SW480 (cell line): ENCODE measurements around the gene GABRA5.
"Not testable (repeated sequence)": the region's sequence is repeated elsewhere in the genome, so short reads cannot be mapped to it uniquely, and the experiment has no call there.

Experiments
- DNase-seq: peaks from one replicate; pipeline ENCODE4 v3.0.0-alpha.2; 2016; ENCODE audit warnings: low spot score

Gene GABRA5

DNA sequence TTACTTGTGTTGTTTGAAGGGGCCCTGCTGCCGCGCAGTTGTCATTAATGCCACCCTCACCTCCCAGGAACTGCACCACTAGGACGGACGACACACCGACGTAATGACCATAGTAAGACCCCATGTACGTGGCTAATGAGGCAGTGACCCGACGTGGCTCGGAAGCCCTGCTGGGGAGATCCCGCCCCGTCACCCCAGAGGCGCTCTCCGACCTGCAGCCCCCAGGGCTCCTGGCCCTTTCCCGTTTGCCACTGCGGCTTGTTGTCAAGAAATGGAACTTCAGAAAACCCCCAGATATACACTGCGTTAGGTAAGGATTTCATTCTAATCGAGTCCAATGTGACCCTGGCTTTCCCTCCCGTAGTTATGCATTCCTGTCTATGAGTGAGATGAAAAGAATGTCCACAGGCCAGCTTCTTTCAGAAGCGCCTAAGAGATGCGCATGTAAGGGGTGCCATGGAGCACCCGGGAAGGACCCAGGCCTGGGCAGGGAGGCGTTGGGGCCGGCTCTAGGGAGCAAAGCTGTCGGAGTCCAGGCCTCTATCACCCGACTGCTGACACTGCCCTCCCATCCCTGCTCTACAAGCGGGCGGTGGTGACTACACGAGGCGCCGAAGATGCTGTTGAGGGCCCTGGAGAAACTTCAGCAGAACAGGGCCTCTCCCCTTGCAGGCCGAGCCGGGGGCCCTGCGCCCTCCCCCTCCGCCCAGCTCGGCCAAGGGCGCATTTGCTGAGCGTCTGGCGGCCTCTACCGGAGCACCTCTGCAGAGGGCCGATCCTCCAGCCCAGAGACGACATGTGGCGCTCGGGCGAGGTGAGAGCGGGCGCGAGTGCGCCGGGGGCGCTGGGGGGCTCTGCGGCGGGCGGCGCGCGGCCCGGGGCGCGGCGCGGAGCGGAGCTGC is at the start of gene GABRA5:
TSS of gene GABRA5 (plus strand) at position 765 of the 902 bp plus-strand sequence. CDS start 2,187 bp downstream, outside the sequence.
- DNase-seq, result no peak

DNA sequence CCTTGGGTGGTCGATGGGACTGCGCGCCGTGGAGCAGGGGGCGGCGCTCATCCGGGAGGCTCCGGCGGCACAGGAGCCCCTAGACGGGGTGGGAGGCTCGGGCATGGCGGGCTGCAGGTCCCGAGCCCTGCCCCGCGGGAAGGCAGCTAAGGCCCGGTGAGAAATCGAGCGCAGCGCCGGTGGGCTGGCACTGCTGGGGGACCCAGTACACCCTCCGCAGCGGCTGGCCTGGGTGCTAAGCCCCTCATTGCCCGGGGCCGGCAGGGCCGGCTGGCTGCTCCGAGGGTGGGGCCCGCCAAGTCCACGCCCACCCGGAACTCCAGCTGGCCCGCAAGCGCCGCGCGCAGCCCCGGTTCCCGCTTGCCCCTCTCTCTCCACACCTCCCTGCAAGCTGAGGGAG is 35.7 kb upstream of the GABRA5 start:
- DNase-seq, result not testable (repeated sequence)

DNA sequence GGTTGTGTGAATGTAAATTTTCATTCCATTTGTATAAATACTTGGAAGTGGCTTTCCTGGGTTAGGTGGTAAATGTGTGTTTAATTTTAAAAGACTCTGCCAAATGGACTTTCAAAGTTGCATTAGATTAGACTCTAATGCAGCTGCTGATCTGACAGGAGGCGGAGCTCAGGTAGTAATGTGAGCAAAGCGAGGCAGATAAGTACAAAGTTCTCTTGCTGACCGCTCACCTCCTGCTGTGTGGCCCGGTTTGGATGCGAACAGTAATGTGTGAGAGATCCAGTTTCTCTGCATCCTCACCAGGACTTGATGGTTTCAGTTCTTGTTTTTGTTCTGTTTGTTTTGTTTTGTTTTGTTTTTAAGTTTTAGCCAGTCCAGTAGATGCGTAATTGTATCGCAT is 34.9 kb upstream of the GABRA5 start:
- DNase-seq, result no peak

DNA sequence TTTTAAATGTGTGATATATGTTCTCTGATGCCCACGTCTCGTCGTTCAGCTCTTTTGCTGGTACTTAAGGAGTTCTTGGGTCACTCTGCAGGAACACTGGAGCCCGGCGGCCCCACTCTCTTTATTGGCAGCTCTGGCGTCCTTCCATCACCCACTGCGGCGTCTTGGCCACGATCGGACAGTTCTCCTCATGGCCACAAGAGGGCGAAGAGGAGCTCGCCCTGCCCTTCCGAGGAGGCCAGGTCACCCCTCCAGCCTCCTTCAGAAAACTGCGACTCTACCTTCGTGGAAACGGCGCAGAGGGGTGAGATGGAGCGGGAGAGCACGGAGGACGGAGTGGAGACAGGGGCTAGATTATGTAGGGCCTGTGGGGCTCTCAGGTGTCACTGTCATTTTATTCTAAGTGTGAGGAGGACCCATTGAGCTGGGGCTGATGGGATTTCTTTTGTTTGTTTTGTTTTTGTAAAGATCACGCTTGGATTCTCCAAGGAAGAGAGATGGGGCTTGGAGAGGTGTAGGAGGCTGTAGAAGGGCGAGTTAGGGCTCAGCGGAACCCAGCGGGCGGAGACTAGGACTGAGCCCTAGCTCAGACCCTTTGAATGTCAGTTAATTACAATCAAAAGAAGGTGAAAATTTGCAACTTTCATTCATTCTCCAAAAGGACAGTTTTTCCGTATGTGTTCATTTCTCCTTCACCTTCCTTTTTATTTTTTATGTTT is 28.0 kb upstream of the GABRA5 start:
- no peak for DNase-seq

DNA sequence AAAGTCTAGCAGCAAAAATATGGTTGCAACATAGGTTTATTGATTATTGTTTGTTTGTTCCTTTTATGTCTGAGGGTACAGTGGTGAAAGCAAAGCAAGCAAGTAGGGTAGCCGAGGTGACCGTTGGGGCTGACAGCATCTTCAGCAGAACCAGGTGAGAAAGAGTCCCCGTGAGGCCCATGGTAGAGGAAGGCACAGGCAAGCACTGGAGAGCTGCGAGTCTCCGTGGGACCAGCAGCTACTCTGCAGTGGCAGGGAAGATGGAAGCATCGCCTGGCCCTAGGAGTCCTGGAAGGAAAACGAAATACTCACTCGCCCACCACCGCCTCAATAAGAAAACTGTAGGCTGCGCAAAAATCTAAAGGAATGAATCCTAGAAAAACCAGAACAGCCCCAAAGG is 25.3 kb upstream of the GABRA5 start:
- DNase-seq, result no peak

DNA sequence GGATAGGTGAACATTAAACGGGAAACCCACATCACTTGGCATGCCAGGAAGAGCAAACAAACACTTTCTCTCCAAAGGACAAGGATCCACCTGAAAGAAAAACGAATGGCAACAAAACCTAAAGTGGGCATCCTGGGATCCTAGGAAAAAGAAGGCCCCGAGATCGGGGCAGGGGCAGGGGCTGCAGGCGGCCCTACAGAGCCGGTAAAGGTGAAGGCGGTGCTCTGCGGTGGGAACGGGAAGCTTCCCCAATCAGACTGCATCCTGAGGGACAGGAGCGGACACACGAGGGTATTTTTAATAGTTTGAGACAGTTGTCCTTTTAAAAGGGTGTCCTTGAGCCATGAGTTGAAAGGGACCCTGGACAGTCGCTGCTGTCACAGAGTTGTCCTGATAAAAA is 24.9 kb upstream of the GABRA5 start:
- no peak for DNase-seq

DNA sequence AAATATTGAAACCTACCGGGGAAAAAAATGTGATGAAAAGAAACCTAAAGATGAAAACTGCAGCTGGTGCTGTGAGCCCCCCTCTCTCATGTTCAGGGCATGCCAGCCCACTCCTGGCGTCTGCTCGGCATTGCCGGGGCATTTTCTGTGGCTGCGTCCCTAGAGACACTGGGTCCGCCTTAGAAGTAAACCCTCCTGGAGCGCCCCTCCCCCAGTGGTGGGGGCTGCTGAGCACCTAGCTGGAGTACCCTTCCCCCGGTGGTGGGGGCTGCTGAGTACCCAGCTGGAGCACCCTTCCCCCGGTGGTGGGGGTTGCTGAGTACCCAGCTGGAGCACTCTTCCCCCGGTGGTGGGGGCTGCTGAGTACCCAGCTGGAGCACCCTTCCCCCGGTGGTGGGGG is 24.5 kb upstream of the GABRA5 start:
- DNase-seq, result no peak

DNA sequence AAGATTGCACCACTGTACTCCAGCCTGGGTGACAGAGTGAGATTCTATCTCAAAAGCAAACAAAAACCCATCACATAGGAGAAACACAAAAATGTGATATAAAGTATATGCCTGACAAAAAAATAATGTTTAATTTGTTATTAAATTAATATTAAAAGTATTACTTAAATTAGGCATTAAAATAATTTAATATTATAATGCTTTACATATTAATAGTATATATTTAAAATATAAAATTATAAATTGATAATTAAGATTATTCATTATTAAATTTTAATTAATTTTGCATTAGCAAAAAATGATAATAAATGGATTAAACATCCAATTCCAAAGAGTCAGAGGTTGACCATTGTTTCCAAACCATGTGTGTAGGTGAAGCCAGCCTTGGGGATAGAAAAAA is 22.0 kb upstream of the GABRA5 start:
- no peak for DNase-seq

DNA sequence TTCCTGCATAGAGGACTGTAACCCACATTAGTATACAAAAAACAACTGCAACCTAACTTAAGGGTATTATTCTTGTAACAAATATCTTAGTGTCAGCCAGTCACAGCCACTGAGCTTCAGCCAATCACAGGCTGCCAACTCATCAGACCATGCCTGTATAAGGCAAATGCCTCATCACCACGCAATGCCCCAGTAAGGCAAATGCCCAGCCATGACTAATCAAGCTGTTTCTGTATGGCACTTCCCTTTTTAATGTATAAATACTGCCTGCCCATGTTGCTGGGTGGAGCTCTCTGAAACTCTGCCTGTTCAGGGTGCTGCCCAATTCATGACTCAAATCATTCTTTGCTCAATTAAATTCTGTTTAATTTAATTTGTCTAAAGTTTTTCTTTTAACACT is 18.4 kb upstream of the GABRA5 start:
- DNase-seq, result peak; percentile 7

DNA sequence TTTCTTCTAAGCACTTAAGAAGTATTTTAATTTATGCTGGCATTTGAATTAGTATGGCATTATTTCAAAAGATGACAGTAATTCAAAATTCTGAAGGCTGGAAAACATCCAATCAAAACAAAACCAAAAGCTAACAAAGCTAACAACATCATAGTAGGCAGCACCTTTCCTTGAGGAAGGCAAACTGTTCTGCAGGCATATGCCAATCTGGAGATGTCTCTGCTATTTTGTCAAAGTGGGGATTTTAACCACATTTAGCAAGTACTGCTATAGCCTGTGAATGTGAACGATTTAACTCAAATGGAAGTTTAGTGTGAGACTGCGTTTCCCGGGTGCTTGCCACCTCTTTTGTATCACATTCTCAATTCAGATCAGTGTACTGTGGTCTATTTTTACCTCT is 16.7 kb upstream of the GABRA5 start:
- DNase-seq, result no peak

DNA sequence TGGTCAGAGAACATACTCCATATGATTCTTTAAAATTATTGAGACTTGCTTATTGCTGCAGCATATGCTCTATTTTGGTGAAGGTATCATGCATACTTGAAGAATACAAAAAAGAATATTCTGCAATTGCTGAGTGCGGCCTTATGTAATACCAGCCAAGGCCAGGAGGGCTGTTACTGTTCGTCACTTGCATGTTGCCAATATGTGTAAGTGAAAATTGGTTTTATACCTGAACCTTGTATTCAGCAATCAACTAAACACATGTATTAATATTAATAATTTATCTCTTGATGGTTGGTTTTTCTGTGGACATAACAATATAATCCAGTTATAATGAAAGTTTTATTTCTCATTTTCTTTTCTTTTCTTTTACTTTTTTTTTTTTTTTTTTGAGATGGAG is 13.9 kb upstream of the GABRA5 start:
- DNase-seq, result no peak

DNA sequence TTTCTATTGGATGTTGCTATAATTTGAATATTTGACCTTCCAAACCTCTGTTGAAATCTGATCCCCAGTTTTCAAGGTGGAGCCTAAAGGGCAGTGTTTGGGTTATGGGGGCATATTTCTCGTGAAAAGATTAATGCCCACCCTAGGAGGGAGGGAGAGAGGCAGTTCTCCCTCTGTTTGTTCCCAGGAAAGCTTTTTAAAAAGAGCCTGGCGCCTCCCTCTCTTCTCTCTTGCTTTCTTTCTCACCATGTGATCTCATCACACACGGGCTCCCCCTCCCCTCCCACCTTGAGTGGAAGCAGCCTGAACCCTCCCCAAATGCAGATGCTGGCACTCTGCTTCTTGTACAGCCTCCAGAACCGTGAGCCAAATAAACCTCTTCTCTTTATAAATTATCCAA is 12.4 kb upstream of the GABRA5 start:
- no peak for DNase-seq

DNA sequence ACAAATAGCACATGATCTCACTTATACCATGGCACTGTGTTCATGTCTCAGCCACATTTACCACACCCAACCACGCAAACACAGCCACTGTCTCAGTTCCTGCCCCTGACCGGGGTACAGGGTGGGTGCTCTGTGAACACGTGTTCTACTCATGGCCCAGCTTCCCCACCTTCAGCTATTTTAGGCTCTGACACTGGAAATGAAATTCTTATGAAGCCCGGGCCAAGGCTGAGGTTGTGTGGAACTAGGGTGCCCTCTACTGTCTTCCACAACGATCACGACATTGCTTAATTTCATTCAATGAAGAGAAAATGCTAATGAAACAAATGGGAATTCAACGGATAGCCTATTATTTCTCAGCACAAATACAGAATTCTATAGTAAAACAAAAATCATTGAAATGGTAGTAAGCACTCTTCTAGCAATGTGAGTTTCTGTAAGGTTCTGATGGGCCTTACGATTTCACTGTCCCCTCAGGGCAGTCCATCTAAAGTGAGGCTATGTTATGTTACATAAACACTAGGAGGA is 2.1 kb upstream of the GABRA5 start:
- DNase-seq, result peak; percentile 48

DNA sequence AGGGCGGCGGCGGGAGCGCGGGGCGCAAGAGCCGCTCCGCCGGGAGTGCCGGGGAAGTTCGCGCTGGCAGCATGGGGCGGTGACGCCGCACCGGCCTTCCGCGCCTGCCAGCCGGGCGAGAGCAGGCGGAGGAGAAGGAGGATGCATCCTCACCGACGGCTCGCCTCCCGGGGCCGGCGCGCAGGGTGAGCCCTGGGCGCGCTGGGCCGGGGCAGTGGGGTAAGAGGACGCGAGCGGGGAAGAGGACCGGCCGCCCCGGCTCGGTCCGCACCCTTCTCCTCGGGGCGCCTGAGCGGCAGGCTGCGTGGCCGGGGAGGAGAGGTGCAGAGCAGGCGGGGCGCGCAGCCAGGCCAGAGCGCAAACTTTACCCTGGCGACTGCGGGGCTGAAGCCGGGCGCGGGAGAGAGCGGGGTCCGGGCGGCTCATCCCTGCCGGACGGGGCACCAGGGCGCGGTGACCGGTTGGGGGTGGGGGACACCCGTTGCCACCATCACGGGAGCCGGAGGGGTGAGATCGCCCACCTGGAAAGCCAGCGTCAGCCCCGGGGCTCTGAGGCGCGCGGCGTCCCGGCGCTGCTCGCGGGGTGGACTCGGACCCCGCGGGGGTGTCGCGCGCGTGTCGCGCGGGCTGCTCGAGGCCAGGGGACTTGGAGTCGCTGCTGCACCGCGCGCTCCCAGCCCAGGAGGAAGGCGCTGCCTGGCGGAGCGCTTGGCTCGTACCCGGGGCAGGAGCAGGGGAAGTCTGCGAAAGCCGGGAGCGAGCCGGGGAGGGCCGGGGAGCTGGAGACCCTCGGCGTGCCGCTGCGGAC is 542 bp downstream of the GABRA5 start:
- no peak for DNase-seq

DNA sequence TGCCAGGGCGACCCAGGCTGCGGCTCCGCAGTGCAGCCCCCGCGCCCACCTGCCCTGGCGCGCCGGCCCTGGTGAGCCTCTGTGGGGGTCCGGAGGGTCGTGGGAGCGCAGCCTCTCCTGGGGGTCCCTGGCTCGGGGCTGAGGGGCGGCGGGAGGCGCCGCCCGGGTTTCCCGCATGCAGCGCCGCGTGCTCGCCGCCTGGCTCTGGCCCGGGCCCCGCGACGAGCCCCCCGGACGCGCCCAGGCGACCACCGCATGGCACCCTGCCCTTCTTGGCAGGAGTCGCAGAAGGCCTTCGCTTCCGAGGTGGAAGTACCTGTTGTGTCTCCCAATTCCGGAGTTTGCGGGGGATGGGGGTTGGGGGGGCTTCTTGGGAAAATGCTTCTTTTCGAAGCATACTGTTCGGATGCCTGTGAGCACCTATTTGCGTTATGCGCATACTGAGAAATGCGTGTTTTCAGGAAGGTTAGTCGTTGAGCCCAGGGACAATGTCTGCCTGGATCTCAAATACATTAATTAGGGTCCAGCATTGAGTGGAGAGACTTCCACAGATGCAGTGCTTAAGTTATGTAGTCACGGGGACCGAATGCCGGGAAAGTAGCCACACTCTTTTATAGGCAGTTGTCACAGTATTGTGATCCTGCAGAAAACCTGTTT is 1.3 kb downstream of the GABRA5 start:
- DNase-seq, result no peak

DNA sequence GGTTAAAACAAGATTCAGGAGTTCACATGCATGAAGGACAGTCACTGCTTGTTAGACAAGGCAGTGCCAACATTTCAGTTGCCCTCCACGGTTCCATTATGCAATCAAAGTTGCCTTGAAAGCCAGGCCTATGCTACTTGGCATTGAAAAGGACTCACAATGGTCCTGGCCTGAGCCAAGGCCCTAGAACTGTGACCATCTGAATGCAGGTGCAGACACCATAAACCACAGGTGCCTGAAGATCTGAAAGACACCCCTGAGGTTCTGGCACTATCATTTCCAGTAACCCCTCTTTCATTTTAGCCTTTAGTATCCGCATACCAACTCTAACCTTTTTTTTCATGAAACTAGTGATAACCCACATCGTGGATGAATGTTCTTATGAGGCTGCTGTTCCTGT is 2.8 kb downstream of the GABRA5 start:
- DNase-seq, result no peak

DNA sequence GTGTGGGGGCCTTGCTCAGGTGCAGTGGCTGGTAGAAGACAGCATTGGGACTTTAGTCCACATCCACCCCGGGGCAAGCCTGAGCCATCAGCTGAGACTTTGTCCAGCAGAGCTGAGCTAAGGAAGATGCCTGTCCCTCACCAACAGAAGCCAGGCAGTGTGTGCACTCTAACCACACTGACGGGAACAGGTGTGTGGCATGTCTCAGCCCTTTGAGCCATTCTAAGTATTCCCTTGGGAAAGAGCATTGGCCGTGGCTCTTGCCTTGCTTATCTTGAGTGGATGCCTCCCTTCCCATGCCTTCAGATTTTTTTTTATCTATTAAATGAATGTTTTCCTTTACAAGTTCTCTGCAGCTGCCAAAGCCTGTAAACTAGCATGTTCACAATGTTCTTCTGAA is 3.5 kb downstream of the GABRA5 start:
- DNase-seq, result no peak

DNA sequence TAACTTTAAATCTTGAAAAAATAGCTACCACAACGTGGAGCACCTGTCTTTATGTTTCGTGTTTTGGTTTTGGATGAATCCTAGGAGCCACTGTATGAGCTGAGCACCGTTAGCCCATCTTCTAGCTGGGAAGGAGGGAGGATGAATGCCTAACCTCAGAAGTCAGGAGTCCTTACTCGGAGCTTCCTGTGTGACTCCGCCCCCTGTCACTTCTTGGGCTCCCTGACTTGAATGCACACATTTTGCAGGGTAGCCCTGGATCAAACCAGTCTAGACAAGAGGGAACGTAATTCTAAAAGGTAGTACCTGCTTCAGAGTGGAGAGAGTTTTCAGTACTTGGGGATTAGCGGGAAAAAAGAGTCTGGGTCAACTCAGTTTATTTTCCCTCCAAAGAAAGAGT is 5.3 kb downstream of the GABRA5 start:
- DNase-seq, result no peak

DNA sequence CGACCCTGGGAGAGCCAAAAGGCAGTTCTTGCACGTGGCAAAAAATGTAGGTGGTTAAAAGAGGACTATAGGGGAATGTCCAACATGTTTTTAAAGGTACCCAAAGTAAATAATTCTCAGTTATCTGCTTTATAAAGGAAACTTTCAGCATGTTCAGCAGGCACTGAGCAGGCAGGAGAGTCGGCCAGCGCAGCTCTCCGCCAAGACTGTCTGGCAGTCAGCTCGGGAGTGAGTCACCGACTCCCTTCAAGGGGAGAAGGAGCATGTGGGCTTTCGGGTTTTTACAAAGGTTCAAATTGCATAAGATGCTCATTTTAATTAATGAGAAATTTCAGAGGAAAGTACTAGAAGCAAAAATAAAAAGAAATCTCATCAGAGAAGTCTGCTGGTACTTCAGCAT is 7.0 kb downstream of the GABRA5 start:
- DNase-seq, result no peak

DNA sequence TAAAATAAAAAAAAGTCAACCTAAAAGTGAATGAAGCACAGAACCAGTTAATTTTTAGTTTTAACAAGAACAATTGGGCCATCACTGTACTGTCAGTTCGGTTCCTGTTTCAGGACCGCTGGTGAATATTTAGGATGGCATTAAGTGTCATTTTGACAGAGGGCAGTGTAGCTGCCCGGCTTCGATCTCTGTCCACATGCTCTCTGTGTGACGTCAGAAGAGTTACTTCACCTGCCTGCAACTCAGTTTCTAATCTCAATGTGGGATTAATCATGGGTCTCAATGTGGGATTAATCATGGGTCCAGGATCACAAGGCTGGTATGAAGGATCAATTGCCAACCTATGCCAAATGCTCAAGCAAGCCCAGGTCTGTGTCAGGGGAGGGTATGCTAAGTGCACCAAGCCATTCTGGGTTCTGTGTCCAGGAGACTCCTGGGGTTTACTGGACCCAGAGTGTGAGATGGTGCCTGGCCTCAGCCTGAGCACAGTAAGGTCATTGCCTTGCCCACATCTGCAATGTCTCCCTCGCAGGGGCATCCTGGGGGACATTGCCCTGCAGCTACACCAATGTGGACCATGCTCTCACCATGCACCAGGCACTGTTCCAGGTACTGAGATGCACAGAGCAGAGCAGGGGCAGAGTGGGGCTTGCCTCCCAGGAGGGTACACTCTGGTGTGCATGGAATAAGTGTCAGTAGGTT is 8.1 kb downstream of the GABRA5 start:
- no peak for DNase-seq

DNA sequence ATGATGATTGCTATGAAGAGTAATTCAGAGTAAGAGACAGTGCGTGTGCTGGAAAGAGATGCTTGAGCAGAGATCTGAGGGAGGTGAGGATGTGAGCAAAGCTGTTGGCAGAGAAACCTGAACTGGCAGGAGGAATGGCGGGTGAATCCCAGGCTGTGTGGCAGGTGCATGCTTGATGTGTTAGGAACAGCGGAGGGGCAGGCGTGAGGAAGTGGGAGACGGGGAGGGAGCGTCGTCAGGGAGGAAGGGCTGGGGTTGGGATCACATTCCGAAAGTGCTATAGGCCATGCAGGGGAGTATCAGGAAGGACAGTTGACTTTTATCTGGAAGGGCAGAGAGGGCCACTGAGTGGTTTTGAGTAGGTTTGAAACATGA is 8.6 kb downstream of the GABRA5 start:
- DNase-seq, result no peak
